Measurements from ENCODE around the gene CPOX.

The CPOX gene

DNA sequence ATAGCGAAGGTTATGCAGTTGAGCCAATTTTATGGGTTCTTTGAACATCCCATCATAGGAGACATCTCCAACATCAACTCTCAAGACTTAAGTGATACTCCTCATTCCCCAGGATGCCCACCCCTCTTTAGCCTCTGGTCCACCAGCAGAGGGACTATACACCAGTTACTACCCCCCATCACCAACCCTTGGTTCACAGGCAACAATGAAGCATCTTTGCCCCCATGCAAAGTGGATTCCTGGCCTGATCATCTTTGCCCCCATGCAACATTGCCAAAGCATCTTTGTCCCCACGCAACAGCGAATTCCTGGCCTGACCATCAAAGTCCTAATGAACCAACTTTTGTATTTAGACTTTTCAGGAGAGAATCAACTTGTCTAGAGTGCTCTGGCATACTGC, 42.6 kb downstream of the CPOX start:
- Histone ChIP-seq H3K27ac (ENCODE audit: low read length) (no peak overlapping the region), H4K20me1 (ENCODE audit: insufficient read depth, low read length) (no peaks in the 10 kb centered on the region), H3K79me2 (ENCODE audit: insufficient read depth, low read length) (no peaks in the 10 kb centered on the region), H3K27me3 (ENCODE audit: insufficient read depth, low read length, poor library complexity) (peaks cover 9% of the 10 kb centered on the region), H3K4me3 (ENCODE audit: low read depth in 1 of 2, low read length in 2 of 2) (no peak overlapping the region), H2AFZ (ENCODE audit: low read depth, low read length) (no peak overlapping the region), H3K9ac (ENCODE audit: low read depth, low read length) (no peak overlapping the region), H3K9me3 (ENCODE audit: insufficient read depth, low read length, severe bottlenecking) (no peaks in the 10 kb centered on the region), H3K4me2 (ENCODE audit: insufficient read depth, low read length) (no peak overlapping the region), H3K4me1 (ENCODE audit: insufficient read depth, low read length) (no peaks in the 10 kb centered on the region), H3K36me3 (ENCODE audit: insufficient read depth, low read length) (no peaks in the 10 kb centered on the region)
- TF ChIP-seq, protein P1, sequence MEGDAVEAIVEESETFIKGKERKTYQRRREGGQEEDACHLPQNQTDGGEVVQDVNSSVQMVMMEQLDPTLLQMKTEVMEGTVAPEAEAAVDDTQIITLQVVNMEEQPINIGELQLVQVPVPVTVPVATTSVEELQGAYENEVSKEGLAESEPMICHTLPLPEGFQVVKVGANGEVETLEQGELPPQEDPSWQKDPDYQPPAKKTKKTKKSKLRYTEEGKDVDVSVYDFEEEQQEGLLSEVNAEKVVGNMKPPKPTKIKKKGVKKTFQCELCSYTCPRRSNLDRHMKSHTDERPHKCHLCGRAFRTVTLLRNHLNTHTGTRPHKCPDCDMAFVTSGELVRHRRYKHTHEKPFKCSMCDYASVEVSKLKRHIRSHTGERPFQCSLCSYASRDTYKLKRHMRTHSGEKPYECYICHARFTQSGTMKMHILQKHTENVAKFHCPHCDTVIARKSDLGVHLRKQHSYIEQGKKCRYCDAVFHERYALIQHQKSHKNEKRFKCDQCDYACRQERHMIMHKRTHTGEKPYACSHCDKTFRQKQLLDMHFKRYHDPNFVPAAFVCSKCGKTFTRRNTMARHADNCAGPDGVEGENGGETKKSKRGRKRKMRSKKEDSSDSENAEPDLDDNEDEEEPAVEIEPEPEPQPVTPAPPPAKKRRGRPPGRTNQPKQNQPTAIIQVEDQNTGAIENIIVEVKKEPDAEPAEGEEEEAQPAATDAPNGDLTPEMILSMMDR (IDR thresholded peaks at IDR 0.05; ENCODE audit: borderline replicate concordance, extremely low read depth, low read length, poor library complexity, severe bottlenecking), result no peak
- no peak for TF ChIP-seq EZH2 (IDR thresholded peaks at IDR 0.05; ENCODE audit: borderline replicate concordance, low read depth, low read length, severe bottlenecking)
- DNase-seq (no peak), ATAC-seq (ENCODE audit: insufficient read depth, low read depth) (no peak)

DNA sequence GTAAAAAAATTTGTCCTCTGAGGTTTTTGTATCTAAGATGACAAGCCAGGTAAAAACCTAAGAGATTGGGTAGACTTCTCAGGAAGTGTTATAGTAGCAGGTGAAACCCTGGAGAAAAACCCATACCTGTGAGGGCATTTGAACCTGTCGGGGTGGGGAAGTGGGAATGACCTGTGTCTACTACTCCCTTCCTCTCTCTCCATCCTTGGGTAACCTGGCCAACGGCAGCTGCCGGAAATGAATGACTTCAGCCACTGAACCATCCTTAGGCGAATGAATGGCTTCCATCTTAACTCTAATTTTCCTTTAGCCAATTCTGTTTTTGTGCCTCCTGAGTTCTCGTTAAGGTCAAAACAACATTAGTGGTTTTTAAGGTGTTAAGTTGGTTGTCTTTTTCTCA, 44.9 kb downstream of the CPOX start:
- no peak for ATAC-seq (ENCODE audit: insufficient read depth, low read depth)
- no peak for DNase-seq
- no peak overlapping the region for H3K27ac ChIP-seq (ENCODE audit: low read length)
- H3K9ac ChIP-seq (ENCODE audit: low read depth, low read length), result no peak overlapping the region
- no peak overlapping the region for H3K4me2 ChIP-seq (ENCODE audit: insufficient read depth, low read length)
- H3K4me1 ChIP-seq (ENCODE audit: insufficient read depth, low read length), result no peaks in the 10 kb centered on the region
- H3K36me3 ChIP-seq (ENCODE audit: insufficient read depth, low read length), result no peaks in the 10 kb centered on the region
- no peak overlapping the region for H3K4me3 ChIP-seq (ENCODE audit: low read depth in 1 of 2, low read length in 2 of 2)
- TF ChIP-seq, protein P1 (IDR thresholded peaks at IDR 0.05; ENCODE audit: borderline replicate concordance, extremely low read depth, low read length, poor library complexity, severe bottlenecking), result no peak
- TF ChIP-seq EZH2 (IDR thresholded peaks at IDR 0.05; ENCODE audit: borderline replicate concordance, low read depth, low read length, severe bottlenecking), result no peak
- H2AFZ ChIP-seq (ENCODE audit: low read depth, low read length), result no peak overlapping the region
- peaks cover 9% of the 10 kb centered on the region for H3K27me3 ChIP-seq (ENCODE audit: insufficient read depth, low read length, poor library complexity)
- no peaks in the 10 kb centered on the region for H3K79me2 ChIP-seq (ENCODE audit: insufficient read depth, low read length)
- no peaks in the 10 kb centered on the region for H3K9me3 ChIP-seq (ENCODE audit: insufficient read depth, low read length, severe bottlenecking)
- H4K20me1 ChIP-seq (ENCODE audit: insufficient read depth, low read length), result no peaks in the 10 kb centered on the region

DNA sequence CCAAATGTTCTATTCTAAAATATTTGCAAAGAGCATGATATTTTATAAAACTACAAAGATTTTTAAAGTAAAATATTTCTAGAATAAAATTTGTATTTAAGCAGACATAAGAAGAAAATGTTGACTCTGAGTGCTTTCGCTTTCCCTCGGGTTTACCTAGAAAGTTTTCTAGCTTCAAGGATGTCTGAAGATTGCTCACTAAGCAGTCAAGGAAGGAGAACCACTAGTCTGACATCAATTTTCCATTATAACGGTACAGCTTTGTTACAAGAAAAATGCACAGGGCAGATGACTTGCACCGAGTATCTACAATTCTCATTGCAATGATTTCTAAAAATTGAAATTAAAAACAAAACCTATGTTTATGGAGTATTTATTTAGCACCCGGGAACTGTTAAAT, 47.5 kb downstream of the CPOX start:
- Histone ChIP-seq H3K9ac (ENCODE audit: low read depth, low read length) (no peak overlapping the region), H3K9me3 (ENCODE audit: insufficient read depth, low read length, severe bottlenecking) (no peaks in the 10 kb centered on the region), H3K4me2 (ENCODE audit: insufficient read depth, low read length) (no peak overlapping the region), H3K79me2 (ENCODE audit: insufficient read depth, low read length) (no peaks in the 10 kb centered on the region), H3K27ac (ENCODE audit: low read length) (no peak overlapping the region), H2AFZ (ENCODE audit: low read depth, low read length) (no peak overlapping the region), H3K4me1 (ENCODE audit: insufficient read depth, low read length) (no peaks in the 10 kb centered on the region), H3K4me3 (ENCODE audit: low read depth in 1 of 2, low read length in 2 of 2) (no peak overlapping the region), H4K20me1 (ENCODE audit: insufficient read depth, low read length) (no peaks in the 10 kb centered on the region), H3K27me3 (ENCODE audit: insufficient read depth, low read length, poor library complexity) (peaks cover 13% of the 10 kb centered on the region), H3K36me3 (ENCODE audit: insufficient read depth, low read length) (no peaks in the 10 kb centered on the region)
- DNase-seq (no peak), ATAC-seq (ENCODE audit: insufficient read depth, low read depth) (peak; percentile 53; the same call in 1 of the 3 replicates)
- TF ChIP-seq EZH2 (IDR thresholded peaks at IDR 0.05; ENCODE audit: borderline replicate concordance, low read depth, low read length, severe bottlenecking), result no peak
- TF ChIP-seq, protein P1 (IDR thresholded peaks at IDR 0.05; ENCODE audit: borderline replicate concordance, extremely low read depth, low read length, poor library complexity, severe bottlenecking), result no peak

DNA sequence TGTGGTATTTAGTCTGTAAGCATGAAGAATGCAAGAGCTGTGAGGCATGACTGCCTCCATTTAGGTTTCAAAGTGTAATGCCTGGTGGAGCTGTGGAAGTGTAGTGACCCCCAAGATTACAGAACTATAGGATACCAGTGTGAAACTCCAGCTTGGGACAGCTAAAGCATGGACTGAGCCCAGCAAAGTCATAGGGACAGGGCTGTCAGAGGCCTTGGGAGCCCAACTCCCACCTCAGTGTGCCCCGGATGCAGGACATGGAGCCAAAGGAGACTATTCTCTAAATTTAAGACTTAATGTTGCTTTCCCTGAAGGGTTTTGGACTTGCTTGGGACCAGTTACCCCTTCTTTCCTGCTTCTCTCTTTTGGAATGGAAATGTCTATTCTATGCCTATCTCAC, 50.8 kb downstream of the CPOX start:
- DNase-seq, result no peak
- Histone ChIP-seq H3K27ac (ENCODE audit: low read length) (no peak overlapping the region), H3K79me2 (ENCODE audit: insufficient read depth, low read length) (no peaks in the 10 kb centered on the region), H3K4me2 (ENCODE audit: insufficient read depth, low read length) (no peak overlapping the region), H3K27me3 (ENCODE audit: insufficient read depth, low read length, poor library complexity) (peaks cover 6% of the 10 kb centered on the region), H3K4me3 (ENCODE audit: low read depth in 1 of 2, low read length in 2 of 2) (no peak overlapping the region), H2AFZ (ENCODE audit: low read depth, low read length) (no peak overlapping the region), H3K36me3 (ENCODE audit: insufficient read depth, low read length) (no peaks in the 10 kb centered on the region), H4K20me1 (ENCODE audit: insufficient read depth, low read length) (no peaks in the 10 kb centered on the region), H3K4me1 (ENCODE audit: insufficient read depth, low read length) (no peaks in the 10 kb centered on the region), H3K9me3 (ENCODE audit: insufficient read depth, low read length, severe bottlenecking) (no peaks in the 10 kb centered on the region), H3K9ac (ENCODE audit: low read depth, low read length) (no peak overlapping the region)
- TF ChIP-seq EZH2 (IDR thresholded peaks at IDR 0.05; ENCODE audit: borderline replicate concordance, low read depth, low read length, severe bottlenecking), result no peak
- TF ChIP-seq, protein P1 (IDR thresholded peaks at IDR 0.05; ENCODE audit: borderline replicate concordance, extremely low read depth, low read length, poor library complexity, severe bottlenecking), result no peak
- ATAC-seq (ENCODE audit: insufficient read depth, low read depth), result no peak

Data from DND-41 (cell line).